ENCODE measurements around the gene GET3.
A peak's percentile ranks its signal among the peaks of the same experiment; 100 is the strongest.
"Not testable (repeated sequence)": the region's sequence is repeated elsewhere in the genome, so short reads cannot be mapped to it uniquely, and the experiment has no call there.

Gene GET3

DNA sequence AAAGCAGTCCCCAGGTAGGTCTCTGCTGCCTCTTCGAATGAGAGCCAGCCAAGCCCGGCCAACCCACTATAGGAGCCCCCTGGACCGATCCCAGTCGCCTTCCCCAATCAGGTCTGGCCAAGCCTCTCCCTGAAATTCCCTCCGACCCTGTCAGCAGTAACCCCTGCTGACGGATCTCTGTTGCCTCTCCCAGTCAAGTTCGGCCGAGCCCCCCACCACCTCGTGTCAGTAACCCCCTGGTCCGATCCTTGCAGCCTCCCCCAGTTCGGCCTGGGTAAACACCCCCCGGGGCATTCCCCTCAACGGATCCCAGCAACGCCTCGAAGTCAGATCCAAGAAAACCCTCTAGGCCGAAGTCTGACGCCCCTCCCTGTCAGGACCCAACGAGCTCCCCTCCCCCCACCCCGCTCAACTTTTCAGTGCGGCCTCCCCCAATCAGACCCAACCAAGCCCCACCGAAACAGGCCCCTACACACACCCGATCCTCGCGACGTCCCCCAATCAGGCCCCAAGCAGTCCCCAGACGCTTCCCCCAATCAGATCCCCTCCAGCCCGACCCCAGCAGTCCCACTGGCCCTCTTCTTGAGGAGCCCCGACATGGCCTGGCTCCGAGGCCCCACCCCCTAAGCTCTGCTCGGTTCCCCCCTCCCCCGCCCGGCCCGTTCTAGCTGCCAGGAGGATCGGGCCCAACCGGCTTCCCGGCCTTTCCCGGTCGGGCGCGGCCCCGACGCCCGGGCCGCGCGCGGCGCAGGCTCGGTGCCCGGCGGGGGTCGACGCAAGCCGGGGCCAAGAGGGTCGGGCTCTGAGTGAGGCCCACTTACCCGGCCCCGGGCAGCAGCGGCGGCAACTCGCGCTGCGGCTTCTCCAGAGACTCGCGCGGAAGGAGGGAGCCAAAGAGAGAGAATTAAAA lies 15.4 kb upstream of the GET3 start:
- peak overlapping the region; percentile 90 to 99 (median 98) for H3K27ac ChIP-seq
- peak overlapping the region; percentile 95 to 100 (median 99) for H3K9ac ChIP-seq
- no peak for TF ChIP-seq Cebpa-rat (IDR thresholded peaks at IDR 0.05)

DNA sequence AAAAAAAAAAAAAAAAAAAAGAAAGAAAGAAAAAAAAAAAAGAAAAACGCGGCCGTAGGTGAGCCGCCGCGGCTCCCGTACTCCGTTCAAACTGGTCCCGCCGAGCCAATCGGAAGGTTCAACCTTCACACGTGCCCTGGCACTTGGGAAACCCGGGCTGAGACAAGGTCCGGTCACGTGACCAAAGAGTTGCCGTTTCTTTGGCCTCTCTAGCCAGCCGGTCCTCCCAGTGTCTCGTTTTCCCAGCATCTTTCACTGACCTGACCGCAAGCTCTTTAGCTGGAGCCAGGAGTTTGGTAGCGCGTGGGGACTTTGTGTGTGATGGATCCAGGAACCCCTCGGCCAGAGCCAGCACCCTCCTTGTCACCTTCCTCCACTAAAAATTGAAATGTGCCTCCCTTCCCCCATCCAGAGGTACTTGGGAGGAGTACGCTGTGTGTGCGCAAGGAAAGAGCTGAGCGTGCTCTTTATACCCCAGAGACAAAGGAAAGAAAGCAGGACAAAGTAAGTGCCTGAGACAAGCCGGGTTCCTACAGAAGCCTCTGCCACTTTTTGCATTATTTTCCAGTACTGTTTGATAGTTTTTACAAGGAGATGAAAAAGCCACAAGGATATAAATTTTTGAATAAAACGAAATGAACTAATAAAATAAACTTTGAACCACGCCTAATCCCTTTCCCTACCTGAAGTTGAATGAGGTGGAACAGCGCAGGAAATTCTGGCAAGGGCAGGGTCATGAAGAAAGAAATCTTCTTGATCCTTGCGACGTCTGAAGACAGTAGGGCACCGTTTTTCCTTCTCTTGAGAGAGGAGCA lies 14.5 kb upstream of the GET3 start:
- Histone ChIP-seq H3K27me3 (no peaks in the 10 kb centered on the region), H3K9ac (peak overlapping the region; percentile 95 to 100 (median 99)), H3K4me3 (peak overlapping the region; percentile 71 to 90 (median 84)), H4K20me1 (peaks cover 0 to 48% (median 42%) of the 10 kb centered on the region in 11 experiments; a peak in 20 of 22 replicates), H3K9me3 (replicated peaks in 1 of 11) (no peaks in the 10 kb centered on the region), H3K4me2 (peak overlapping the region; percentile 84 to 100 (median 94)), H3K27ac (peak overlapping the region; percentile 90 to 99 (median 98)), H3K4me1 (peaks cover 29 to 43% (median 36%) of the 10 kb centered on the region in 10 experiments), H3K36me3 (peaks cover 19 to 47% (median 40%) of the 10 kb centered on the region in 11 experiments)
- TF ChIP-seq Cebpa-rat (IDR thresholded peaks at IDR 0.05): no peak

More for the DNA sequence above, 15.4 kb upstream of the GET3 start:
- peaks cover 29 to 43% (median 37%) of the 10 kb centered on the region in 10 experiments for H3K4me1 ChIP-seq
- H3K4me2 ChIP-seq: peak overlapping the region; percentile 94 to 100 (median 98)
- peak overlapping the region; percentile 71 to 90 (median 84) for H3K4me3 ChIP-seq
- no peaks in the 10 kb centered on the region for H3K27me3 ChIP-seq
- peaks cover 0 to 51% (median 49%) of the 10 kb centered on the region in 11 experiments; a peak in 21 of 22 replicates for H4K20me1 ChIP-seq
- peaks cover 24 to 47% (median 40%) of the 10 kb centered on the region in 11 experiments for H3K36me3 ChIP-seq
- no peaks in the 10 kb centered on the region for H3K9me3 ChIP-seq (replicated peaks in 1 of 11)

DNA sequence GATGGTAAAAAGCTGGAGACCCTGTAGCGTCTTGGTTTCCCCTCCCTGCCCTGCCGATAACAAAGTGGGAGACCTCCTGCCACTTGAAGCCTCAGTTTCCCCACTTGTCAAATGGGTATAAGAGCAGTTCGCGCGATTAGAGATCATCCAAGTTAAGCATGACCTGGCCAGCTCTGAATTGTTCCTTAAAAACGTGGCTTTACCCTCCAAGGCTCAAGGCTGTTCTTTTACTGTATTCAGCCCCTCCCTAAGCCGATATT lies 14.0 kb upstream of the GET3 start:
- H3K27ac ChIP-seq: peak overlapping the region; percentile 18 to 99 (median 98); a peak in 21 of 22 replicates

DNA sequence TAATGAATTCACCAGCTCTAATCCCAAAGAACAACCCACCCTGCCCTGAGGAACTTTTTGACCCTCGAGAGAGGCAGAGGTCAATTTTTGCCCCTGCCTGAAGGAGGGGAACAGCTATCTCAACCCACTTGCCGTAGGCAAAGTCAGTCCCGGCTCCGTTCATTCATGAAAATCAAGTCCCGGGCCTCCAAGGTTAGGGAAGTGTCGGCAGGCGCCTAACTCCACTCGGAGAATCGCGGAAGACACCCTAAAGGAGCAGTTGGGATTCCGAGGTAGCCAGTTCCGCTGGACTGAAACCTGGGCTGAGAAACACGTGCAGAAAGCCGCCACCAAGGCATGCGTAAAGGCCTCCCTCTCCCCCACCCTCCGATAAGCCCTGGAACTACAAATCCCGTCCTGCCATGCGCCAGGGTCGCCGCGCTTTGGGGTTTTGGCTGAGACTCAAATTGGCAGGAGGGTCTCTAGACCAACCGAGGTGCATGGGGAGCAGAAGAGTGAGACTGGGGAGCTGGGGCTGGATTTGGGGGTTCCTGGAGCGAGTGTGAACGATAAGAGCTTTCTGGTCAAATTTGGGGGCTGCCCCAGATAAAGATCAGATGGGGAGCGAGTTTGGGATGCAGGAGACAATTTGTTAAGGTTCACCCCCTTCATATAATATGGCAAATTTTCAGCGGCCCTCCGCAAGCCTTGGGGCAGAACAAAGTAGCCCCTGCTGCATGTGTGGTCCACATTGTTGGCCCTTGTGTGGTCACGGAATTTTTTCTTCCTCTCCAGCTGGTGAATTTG lies 13.5 kb upstream of the GET3 start, which contains the start of gene TNPO2:
TSS of gene TNPO2 (minus strand) at position 292 of the 786 bp plus-strand sequence. CDS start 2,955 bp downstream, outside the sequence.
- peak within 1 kb of the TSS; percentile 76 to 99 (median 91) for H3K4me2 ChIP-seq
- no peaks in the 10 kb centered on the region for H3K9me3 ChIP-seq (replicated peaks in 1 of 11)
- H3K27ac ChIP-seq: peak within 1 kb of the TSS; percentile 18 to 99 (median 98); a peak in 21 of 22 replicates
- peak within 1 kb of the TSS; percentile 71 to 90 (median 84) for H3K4me3 ChIP-seq
- no peak for TF ChIP-seq Cebpa-rat (IDR thresholded peaks at IDR 0.05)
- H3K27me3 ChIP-seq: no peaks in the 10 kb centered on the region
- peaks cover 2 to 48% (median 37%) of the 10 kb centered on the region in 11 experiments; a peak in 21 of 22 replicates for H4K20me1 ChIP-seq
- H3K4me1 ChIP-seq: peaks cover 22 to 35% (median 27%) of the 10 kb centered on the region in 10 experiments
- peak within 1 kb of the TSS; percentile 77 to 99 (median 99) for H3K9ac ChIP-seq
- peaks cover 19 to 47% (median 40%) of the 10 kb centered on the region in 11 experiments for H3K36me3 ChIP-seq

More for the DNA sequence above, 14.0 kb upstream of the GET3 start:
- TF ChIP-seq Cebpa-rat (IDR thresholded peaks at IDR 0.05): no peak
- Histone ChIP-seq H3K4me1 (peaks cover 27 to 41% (median 32%) of the 10 kb centered on the region in 10 experiments), H3K9me3 (replicated peaks in 1 of 11) (no peaks in the 10 kb centered on the region), H3K4me2 (peak overlapping the region; percentile 76 to 99 (median 91)), H3K4me3 (peak overlapping the region; percentile 71 to 90 (median 84)), H4K20me1 (peaks cover 0 to 48% (median 37%) of the 10 kb centered on the region in 11 experiments; a peak in 20 of 22 replicates), H3K27me3 (no peaks in the 10 kb centered on the region), H3K36me3 (peaks cover 19 to 47% (median 40%) of the 10 kb centered on the region in 11 experiments), H3K9ac (peak overlapping the region; percentile 77 to 99 (median 99))

DNA sequence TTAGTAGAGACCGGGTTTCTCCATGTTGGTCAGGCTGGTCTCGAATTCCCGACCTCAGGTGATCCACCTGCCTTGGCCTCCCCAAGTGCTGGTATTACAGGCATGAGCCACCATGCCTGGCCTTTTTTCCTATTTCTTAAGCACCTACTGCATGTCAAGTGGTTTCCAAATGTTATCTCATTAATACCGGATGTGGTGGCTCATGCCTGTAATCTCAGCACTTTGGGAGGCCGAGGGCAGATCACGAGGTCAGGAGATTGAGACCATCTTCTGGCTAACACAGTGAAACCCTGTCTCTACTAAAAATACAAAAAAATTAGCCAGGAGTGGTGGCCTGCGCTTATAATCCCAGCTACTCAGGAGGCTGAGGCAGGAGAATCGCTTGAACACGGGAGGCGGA lies 11.7 kb upstream of the GET3 start:
- H3K36me3 ChIP-seq: peaks cover 30 to 47% (median 40%) of the 10 kb centered on the region in 11 experiments
- H3K27ac ChIP-seq: not testable (repeated sequence)

DNA sequence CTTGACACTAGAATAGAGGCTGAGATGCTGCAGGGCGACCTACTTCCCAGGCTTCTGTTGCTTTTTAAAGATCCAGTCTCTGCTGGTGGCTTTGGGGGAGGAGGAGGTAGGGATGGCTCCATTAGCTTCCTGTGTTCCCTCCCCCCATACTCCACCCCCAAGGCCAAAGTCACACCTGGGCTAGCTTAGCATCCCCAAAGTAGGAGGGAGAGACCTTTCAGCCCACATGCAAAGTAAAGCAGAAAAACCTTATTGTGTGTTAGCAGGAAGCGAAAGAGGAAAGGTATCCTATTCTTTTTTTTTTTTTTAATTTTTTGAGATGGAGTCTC lies 10.3 kb upstream of the GET3 start:
- Histone ChIP-seq H3K27me3 (no peaks in the 10 kb centered on the region), H3K36me3 (peaks cover 44 to 57% (median 53%) of the 10 kb centered on the region in 11 experiments), H3K9ac (peak overlapping the region in 3 of 11 experiments; percentile 9 to 30 (median 13); a peak in 1 of 22 replicates), H3K27ac (no peak overlapping the region), H3K9me3 (replicated peaks in 1 of 11) (no peaks in the 10 kb centered on the region), H3K4me1 (peaks cover 28 to 37% (median 32%) of the 10 kb centered on the region in 10 experiments), H4K20me1 (peaks cover 31 to 48% (median 37%) of the 10 kb centered on the region in 11 experiments), H3K4me3 (no peak overlapping the region), H3K4me2 (no peak overlapping the region)
- TF ChIP-seq Cebpa-rat (IDR thresholded peaks at IDR 0.05): no peak

More for the DNA sequence above, 11.7 kb upstream of the GET3 start:
- not testable (repeated sequence) for H3K27me3 ChIP-seq; H3K9ac ChIP-seq; H3K4me3 ChIP-seq; H3K9me3 ChIP-seq (replicated peaks in 1 of 11); H3K4me2 ChIP-seq
- Histone ChIP-seq H3K4me1 (peaks cover 17 to 29% (median 22%) of the 10 kb centered on the region in 10 experiments), H4K20me1 (peaks cover 17 to 48% (median 37%) of the 10 kb centered on the region in 11 experiments)

DNA sequence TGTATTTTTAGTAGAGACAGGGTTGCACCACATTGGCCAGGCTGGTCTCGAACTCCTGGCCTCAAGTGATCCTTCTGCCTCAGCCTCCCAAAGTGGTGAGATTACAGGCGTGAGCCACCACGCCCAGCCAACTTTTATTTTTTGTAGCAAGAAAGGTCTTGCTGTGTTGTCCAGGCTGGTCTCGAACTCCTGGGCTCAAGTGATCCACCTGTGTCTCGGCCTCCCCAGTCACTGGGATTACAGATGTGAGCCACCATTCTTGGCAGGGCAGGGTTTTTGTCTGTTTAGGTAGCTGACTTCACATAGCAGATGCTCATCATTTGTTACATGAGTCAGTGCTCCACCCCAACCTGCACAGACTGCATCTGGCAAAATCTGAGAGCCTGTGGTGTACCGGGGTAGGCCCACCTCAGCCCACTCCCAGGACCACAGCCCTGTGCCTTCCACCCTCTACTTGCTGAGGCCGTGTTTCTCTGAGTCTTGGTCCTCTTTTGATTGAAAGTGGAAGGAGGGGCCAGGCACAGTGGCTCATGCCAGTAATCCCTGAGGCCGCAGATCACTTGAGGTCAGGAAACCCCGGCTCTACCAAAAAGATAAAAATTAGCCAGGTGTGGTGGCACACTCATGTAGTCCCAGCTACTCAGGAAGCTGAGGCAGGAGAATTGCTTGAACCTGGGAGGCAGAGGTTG lies 9.4 kb upstream of the GET3 start:
- H3K9me3 ChIP-seq (replicated peaks in 1 of 11): no peaks in the 10 kb centered on the region
- no peak overlapping the region for H3K4me2 ChIP-seq
- no peak overlapping the region for H3K4me3 ChIP-seq
- peaks cover 40 to 58% (median 46%) of the 10 kb centered on the region in 11 experiments for H4K20me1 ChIP-seq
- no peaks in the 10 kb centered on the region for H3K27me3 ChIP-seq
- no peak for TF ChIP-seq Cebpa-rat (IDR thresholded peaks at IDR 0.05)
- H3K4me1 ChIP-seq: peaks cover 37 to 47% (median 41%) of the 10 kb centered on the region in 10 experiments
- no peak overlapping the region for H3K9ac ChIP-seq
- H3K27ac ChIP-seq: no peak overlapping the region
- H3K36me3 ChIP-seq: peaks cover 49 to 66% (median 62%) of the 10 kb centered on the region in 11 experiments

Data from BLaER1 treated with 17β-estradiol and CSF1 and Interleukin-3, amounts not matched to agents 10 nM and 100 nM (cell line).